ENCODE measurements around the gene RAB11FIP4.
A peak's percentile ranks its signal among the peaks of the same experiment; 100 is the strongest.

Gene RAB11FIP4

DNA sequence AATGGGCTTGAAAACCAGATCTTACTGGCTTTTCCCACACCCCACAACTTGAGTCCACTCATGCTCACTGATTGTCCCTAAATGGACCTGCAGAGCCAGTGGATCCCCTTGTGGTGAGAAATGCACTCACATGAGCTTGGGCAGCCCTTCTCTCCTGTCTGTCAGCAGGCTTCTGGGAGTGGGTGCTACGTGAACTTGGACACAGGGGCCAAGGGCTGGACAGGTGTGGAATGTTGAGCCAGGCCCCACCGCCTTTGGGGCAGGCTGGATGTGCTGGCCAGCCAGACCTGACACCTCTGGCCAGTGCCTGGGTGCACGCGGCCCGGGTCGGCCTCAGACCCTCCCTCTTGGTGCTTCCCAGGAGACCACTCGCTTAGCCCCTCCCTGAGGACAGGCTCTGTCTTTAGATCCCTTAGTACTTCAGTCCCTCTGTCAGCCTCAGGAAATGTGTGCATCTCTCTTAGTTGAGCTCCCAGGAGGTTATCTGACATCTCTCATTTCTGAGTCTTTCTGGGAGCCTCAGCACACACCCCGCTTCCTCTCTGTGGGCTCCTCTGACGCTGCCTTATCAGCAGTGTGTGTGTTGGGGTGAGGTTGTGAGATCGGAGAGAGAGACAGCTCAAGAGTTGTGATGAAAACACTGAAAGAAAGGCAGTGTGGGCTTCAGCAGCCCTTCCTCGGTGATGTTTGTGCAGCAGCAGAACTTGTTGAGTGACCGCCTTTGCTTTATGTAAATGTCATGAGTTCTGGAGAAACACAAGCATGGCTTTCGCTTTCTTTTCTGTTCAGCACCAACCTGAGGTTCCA is 117.0 kb downstream of the RAB11FIP4 start:
- peak; percentile 55 to 61 for DNase-seq

DNA sequence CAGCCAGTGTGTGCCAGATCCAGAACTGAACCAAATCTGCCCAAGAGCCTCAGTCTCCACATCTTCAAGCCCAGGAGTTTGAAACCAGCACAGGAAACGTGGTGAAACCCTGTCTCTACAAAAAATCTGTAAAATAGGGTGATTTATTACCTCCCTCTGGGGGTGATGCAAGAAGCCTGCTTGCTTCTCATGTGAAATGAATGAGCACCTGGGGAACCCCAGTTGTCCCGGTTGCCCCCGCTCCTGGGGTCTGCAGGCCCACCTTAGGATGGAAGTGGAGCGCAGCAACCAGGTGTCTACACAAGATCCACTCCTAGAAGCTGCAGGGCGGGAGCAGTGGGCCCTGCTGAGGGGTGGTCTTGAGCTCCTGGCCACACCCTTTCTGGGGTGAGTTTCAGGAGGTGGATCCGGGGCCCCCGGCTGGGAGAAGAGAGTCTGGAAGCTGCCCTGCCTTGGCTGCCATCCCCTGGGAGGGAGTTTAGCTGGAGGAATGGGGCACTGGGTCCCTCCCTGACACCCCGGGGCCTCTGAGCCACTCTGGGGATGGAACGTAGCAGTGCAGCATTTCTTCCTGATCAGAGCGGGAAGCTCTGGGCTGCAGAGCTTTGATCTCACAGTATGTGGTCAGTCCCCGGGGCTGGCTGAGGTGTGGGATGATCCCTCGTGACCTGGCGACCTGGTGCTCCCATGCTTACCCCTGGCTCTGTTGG is 117.8 kb downstream of the RAB11FIP4 start:
- DNase-seq = no peak

DNA sequence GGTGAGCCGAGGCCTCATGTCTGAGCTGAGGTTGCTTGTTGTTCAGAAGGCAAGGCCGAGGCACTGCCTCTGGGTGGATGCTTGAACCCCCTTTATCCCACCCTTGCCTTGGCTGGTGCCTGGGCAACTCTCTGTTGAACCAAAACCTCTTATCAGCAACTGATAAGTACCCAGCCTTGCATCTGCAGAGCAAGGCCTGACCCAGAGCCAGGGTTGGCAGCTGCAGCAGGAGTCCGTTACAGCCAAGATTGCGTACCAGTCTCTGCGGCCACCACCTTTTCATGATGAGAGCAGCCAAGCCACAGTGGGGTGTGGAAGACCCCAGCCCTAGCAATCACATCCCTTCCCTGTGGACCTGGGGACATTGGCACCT is 118.3 kb downstream of the RAB11FIP4 start:
- no peak for DNase-seq

DNA sequence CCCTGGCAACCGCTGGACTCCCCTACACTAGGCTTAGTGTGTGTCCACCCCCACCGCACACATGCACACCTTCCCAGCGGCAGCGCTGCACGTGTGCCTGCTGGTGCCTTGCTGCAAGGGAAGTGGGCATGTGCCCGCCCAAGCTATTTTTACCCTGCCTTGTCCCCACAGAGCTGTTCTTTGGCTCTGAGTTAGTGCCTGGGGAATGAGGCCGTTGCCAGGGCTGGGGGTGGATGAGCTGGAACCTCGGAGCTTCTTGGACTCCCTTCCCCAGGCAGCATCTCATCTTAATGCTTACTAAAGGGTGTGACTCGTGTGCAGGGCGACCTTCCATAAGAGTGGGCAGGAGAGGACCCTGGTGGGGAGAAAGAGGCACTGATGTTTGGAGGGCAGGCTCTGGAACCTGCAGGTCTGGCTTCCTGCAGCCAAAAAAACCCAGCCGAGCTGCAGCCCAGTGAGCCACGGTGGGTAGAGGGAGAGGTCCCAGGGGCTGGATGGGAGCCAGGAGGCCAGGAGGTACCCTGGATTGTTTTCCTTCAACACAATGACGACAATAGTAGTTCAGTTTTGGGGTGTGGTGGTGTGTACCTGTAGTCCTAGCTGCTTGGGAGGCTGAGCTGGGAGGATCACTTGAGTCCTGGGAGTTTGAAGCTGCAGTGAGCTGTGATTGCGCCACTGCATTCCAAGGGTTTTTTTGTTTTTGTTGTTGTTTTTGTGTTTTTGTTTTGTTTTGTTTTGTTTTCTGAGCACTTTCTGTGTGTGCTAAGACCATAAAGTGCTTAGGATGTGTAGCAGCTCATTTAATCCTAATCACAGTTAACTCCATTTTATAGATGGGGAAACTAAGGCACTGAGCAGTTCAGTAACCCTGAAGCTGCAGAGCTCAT is 119.1 kb downstream of the RAB11FIP4 start:
- DNase-seq = no peak

DNA sequence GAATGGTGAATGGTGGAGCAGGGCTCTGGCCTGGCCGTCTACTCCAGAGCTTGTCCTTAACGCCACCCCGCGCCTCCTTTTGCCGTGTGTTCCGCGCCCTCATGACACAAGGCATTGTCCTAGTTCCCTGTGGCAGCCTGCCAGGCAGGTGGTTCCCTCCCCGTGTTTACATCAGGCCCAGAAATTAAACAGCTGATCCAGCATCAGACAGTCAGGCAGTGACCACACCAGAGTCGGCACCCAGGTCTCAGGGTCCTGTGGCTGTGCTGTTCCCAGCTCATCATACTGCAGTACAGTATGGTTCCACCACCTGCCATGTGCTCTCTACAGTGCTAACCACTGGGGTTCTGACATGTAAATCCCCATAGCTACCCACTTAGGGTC is 119.7 kb downstream of the RAB11FIP4 start:
- DNase-seq = no peak

DNA sequence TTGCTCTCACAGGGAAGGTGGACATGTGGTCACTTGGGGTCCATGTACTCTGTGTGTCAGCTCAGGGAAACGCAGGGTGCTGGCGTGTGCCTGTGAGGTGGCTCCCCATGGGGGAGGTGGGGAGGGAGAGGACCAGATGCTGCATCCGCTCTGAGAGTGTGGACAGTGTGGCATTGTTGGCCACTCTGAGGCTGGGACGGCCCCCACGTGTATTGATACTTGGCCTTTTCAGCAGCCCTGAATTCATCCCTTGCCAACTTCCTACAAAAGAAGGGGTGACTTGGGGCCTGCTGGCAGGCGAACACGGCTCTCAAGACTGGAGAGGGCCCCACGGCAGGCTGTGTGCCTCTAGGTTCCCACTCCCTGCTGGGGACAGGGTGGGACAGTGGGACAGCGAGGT is 120.1 kb downstream of the RAB11FIP4 start:
- DNase-seq = no peak

DNA sequence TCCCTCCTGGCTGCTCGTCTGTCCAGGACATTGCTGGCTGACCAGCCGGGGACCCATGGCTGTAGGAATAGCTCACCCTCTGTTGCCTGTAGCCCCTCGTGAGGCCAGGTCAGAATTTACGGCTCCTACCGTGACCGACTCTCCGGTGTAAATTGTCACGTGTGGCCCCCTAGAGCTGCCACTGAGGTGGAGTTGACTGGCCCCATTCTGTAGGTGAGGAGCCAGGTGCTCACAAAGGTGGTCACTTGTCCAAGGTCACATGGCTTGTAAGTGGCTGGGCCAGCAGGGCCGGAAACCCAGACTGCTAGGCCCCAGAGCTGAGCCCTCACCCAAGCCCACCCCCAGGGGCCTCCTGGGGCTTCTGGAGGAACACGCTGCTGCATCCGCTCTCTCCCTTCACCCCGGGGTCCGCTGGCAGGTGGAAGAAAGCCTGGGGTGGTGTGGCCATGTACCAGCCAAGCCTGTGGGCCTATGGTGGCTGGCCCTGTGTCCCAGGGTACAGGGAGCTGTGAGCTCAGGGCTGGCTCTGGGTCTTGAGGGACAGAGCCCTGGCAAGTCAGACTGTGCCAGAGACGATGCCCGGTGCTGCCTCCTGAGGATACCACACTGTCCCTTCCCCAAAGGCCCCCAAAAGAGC is 120.7 kb downstream of the RAB11FIP4 start:
- DNase-seq = no peak

DNA sequence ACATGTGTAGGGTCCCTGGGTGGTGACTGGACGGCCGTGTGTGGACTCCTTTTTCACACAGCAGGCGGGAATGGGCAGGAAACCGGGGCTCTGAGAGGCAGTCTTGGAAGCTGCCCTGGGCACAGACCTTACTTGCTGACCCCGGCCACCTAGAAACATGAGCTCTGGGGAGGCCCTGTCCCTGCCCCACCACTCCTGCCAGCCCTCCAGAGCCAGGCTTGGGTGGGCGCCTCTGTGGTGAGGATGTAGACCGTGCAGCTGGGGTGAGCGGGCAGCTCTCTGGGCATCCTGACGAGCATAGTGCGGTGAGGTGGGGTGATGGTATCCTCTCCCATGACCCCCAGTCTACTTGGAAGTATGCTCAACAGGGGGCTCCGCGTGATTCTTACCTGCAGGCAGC is 121.3 kb downstream of the RAB11FIP4 start:
- no peak for DNase-seq

DNA sequence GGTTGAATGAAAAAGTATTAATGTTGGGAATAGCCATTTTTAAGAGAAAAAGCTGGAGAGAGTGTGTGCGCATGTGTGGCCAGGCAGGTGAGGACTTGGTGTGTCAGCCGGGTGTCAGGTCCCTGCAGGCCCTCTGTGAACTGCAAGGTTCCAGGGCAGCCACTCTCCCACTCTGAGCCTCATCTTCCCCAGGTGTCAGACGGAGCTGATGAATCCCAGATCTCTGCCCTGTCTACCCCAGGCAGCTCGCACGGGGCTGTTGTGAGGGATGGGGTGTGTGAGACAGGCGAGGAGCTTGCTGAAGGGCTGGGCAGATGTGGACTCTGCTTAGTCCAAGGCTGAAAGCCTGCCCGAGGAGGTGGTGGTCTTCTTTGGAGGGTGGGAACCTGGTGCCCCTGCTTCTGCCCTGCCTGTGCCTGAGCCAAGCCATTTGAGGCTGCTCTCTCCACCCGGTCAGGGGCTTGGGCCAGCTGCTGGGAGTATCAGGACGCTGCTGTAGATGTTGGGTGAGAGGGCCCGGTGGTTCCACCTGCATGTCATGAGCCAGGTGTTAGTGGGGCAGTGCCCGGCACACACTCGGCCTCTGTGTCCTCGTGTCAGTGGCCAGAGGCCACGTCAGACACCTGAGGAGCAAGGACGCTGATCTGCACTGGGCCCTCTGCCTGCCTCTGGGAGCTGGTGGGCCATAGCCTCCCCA is 122.4 kb downstream of the RAB11FIP4 start:
- no peak for DNase-seq

DNA sequence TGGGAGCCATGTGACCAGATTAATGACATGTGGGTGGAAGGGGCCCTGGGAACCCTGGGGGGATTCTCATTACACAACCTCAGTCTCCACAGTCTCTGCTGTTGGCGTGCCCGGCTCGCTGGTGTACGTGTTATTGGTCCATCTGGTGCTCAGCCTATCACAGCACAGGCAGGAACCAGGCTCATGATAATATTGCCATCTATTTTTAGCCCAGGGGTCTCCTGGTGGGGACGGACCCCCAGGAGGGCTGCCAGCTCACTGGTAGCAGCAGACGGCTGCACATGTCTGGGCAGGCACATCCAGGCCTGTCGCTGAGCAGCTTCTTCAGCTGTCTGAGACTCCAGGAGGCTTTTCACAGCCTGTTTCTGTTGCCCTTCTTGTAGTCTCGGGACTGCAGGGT is 123.8 kb downstream of the RAB11FIP4 start:
- DNase-seq = no peak

DNA sequence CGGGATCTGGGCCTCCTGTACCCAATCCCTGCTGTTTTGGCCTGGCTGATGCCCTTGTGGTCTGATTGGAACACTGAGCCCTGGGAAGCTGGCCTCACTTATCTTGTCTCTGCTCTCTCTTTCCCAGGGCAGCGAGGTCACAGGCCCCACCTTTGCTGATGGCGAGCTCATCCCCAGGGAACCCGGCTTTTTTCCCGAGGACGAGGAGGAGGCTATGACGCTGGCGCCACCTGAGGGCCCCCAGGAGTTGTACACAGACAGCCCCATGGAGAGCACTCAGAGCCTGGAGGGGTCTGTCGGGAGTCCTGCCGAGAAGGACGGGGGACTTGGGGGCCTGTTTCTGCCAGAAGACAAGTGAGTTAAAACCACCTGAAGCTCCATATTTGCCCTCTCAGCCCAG is 126.0 kb downstream of the RAB11FIP4 start:
- peak in 1 of 2 donors; percentile 5 for DNase-seq

DNA sequence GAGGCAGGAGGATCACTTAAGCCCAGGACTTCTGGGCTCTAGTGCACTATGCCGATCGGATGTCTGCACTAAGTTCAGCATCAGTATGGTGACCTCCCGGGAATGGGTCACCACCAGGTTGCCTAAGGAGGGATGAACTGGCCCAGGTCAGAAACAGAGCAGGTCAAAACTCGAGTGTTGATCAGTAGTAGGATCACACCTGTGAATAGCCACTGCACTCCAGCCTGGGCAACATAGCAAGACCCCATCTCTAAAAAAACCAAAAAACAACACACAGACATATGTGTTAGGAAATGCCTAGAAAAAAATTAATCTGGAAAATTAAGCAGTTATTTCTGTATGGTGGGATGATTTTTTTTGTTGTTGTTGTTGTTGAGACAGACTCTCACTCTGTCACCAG is 127.0 kb downstream of the RAB11FIP4 start:
- DNase-seq = no peak

DNA sequence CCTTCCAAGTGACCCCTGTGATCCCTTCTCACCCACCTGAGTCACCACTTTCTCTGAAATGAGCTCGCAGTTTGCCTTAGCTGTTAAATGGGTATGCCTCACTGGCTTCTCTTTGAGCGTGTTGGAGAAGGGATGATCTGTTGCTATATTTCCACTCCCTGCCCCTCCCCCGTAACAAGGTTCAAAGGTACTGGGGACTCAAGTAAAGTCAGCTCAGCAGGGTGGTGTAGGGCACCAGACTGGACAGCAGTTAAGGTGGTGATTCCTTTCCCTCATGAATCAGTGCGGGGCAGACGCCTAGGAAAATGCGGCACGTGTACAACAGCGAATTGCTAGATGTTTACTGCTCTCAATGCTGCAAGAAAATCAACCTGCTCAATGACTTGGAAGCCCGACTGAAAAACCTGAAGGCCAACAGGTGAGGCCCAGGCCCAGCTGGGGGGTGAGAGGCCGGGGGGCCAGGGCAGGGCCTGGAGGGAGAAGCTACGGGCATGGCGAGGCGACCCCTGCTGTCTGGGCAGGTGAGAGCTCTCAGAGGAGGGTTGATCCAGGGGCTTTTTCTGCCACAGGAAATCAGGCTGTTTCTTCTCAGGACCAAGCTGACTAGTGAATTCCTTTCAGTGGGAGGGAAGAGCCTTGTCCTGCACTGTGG is 130.3 kb downstream of the RAB11FIP4 start:
- no peak for DNase-seq

DNA sequence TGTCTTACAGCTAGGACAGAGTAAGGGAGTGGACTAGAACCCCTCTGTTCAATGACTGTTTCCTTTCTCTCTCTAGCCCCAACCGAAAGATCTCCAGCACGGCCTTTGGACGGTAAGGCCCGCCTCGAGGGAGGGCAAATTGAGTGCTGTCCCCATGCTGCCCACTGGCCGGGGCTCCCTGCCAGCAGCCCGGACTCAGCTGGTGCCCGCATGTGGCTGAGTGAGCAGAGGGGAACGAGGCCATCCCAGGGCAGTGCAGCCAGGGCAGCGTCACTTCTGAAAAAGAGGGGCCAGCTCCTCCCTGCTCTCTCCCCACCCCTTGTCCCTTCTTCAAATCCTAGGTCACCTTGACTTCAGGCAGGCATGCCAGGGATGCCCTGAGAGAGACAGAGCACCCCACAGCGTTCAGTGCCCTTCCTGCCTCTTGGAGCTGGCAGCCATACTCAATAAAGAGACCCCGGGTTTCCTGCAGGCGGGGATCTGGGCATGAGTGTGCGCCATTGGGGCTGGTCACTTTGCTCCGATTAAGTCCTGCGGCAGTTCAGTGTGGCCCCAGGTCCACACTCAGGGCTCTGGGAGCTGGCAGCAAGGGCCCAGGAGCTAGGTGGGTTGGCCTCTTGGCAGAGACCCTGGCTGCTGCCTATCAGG is 130.9 kb downstream of the RAB11FIP4 start:
- no peak for DNase-seq

DNA sequence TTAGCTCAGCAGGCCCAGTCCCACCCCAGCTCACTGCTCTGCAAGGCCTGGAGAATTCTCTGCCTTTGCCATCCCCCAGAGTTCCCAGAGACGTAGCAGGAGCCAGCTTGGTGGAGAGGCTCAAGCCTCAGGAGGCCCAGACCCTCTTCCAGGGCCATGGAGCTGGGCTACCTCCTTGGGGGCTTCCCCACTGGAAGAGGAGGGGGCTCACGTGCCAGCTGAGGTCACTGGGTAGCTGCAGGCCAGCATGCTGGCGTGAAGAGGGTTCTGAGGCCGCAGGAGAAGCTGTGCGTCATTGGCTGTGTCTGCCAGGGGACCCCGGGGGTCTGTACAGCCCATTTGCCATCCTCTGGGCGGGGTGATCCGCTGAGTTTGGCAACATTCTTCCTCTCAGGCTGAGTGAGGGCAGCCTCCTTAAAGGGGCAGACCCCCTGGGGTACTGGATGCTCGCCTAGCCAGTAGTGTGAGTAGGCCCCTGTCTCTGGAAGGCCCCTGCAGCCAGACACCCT is 131.6 kb downstream of the RAB11FIP4 start:
- no peak for DNase-seq

DNA sequence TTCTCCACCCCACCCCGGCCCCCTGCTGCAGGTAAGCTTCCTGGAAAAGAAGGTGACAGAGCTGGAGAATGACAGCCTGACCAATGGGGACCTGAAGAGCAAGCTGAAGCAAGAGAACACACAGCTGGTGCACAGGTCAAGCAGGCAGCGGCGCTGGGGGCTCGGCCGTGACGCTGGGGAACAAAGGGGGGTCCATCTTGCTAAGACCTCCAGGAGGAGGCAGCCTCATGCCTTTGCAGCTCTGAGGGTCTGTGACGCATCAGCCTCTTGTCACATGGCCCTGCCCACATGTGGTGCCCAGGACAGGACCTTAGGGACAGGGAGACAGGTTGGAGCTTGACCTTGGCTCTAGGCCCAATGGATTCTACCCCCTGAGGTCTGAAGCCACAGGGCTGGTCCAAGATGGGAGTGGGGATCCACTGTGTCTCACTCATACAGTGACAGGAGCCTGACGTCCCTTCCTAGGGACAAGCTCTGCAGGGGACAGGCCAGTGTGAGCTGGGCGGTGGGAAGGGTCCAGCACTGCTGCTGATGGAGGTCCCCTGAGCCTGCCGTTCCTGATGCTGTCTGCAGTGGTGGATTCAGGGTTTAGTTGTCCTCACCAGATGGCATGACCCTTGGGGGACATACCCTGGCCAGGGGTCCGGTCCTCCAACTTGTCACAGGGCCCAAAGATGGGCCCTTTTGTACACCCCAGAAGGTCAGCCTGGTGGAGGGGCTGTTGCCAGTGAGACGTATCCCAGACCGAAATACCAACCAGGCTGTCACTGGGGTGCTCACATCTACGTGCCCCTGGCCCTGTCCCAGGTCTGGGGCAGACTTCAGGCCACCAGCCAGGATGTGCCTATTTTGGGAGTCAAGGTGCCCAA is 132.6 kb downstream of the RAB11FIP4 start:
- DNase-seq = no peak

DNA sequence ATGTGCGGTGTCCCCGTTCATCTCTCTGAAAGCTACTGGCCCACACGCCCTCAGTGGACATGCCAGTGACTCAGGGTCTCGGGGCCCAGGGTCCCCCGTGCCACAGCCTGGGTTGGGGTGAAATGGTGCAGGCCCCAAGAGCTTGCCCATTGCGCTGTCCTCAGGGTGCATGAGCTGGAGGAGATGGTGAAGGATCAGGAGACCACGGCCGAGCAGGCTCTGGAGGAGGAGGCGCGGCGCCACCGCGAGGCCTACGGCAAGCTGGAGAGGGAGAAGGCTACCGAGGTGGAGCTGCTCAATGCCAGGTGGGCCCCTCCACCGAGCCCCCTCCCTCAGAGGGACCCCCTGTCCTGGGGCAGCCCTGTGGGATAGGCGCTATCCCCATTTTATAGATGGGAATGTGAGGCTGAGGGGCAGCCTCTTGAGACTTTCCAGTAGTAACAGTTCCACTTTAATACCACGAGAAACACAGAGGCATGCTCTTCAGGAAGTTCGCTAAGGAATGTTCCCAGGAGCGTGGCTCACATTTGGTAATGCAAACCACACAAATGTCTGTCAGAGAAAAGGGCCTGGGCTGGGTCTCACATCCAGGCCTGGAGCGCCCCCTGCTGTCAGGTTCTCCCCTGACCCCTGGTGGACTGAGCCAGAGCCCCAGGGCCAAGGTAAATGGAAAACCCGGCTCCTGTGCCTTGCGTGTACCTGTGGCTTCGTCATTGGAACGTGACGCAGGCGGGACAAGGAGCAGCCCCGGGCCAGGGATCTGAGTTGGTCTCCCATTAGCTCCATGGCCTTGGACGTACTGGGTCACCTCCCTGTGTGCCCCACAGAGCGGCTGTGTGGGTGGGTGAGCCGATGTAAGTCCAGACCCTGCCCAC is 133.7 kb downstream of the RAB11FIP4 start:
- DNase-seq = peak; percentile 41 to 96

DNA sequence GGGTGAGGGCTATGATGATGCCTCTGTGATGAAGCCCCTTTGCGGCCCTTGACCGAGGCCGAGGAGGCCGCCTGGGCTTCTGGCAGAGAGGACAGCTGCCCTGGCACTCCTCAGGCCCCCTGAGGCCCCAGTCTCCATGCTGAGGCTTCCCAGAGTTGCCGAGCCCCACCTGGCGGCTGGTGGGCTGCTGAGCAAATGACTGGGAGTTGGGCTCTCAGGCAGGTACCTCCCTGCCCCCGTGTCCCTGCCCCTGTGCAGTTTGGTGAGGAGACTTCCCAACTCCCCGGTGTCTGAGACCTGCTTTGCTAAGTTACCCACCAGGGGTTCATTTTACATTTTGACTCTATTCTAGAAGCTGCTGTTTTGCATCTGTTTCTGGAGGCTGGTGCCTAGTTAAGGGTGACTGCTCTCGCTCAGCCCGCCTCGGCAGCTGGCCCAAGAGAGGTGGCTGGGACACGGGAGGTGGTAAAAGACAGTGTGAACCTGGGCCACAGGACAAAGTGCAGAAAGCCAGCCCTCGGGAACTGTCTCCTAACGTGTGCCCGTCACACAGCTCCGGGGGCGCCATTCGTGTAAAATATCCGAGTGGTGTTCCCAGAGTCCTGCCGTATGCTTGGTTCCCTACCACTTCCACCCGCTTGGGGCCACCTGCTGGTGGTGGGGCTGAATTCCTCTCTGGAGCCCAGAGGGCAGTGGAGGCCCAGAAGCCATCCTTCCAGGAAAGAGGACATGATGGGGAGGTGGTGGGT is 134.5 kb downstream of the RAB11FIP4 start:
- DNase-seq = no peak

Data from inflammatory macrophage treated with lipopolysaccharide for 1 hour (primary cell).